ENCODE data around the gene HACD2.

DNA sequence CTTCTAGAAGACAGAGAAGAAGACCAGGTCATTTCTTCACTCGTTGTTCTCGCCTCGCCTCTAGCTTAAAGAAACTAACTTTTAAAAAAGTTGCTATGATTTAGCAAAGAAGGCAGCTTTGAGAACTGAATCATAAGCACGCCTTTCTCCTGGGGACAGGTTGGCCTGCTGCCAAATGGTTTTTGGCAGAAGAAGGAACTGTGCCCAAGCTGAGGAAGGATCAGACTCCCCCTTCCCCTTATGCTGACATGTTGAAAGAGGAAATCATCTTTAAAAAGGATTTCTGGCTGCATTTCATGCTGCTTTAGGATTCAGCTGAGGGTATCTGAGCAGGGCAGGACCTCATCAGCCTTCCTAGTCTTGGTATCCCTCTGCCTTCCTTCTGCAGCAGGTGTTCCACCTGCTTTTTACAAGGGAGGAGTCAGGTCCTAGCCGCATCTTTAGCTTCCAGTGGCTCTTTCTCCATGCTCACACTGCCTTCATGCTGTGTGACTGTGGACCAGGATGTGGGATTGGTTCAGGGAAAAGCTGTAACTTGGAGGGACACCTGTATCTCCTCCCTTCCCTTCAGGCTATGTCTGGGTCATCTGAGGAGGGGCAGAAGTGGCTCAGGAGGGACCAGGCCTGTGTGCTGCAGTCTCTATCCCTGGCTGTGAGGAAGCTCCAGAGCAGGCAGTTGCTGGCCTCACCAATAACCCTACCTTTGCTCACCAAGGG, 34.1 kb upstream of the HACD2 start:
- no peak for TF ChIP-seq KLF16 (IDR thresholded peaks at IDR 0.05)
- no peak for TF ChIP-seq ZNF140 (CRISPR knock-in tag; IDR thresholded peaks at IDR 0.05)
- TF ChIP-seq, protein P1, sequence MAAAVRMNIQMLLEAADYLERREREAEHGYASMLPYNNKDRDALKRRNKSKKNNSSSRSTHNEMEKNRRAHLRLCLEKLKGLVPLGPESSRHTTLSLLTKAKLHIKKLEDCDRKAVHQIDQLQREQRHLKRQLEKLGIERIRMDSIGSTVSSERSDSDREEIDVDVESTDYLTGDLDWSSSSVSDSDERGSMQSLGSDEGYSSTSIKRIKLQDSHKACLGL (CRISPR knock-in tag; IDR thresholded peaks at IDR 0.05; ENCODE audit: borderline replicate concordance, poor library complexity, severe bottlenecking), result no peak
- TF ChIP-seq, protein P2, sequence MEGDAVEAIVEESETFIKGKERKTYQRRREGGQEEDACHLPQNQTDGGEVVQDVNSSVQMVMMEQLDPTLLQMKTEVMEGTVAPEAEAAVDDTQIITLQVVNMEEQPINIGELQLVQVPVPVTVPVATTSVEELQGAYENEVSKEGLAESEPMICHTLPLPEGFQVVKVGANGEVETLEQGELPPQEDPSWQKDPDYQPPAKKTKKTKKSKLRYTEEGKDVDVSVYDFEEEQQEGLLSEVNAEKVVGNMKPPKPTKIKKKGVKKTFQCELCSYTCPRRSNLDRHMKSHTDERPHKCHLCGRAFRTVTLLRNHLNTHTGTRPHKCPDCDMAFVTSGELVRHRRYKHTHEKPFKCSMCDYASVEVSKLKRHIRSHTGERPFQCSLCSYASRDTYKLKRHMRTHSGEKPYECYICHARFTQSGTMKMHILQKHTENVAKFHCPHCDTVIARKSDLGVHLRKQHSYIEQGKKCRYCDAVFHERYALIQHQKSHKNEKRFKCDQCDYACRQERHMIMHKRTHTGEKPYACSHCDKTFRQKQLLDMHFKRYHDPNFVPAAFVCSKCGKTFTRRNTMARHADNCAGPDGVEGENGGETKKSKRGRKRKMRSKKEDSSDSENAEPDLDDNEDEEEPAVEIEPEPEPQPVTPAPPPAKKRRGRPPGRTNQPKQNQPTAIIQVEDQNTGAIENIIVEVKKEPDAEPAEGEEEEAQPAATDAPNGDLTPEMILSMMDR (IDR thresholded peaks at IDR 0.05 in 2 of 3, conservative IDR thresholded peaks at IDR 0.05 in 1 of 3; ENCODE audit: insufficient read depth in 2 of 3, low read depth in 1 of 3, low read length in 3 of 3), result no peak
- no peak for TF ChIP-seq SRSF9 (IDR thresholded peaks at IDR 0.05; ENCODE audit: borderline replicate concordance, low read depth, low read length)
- TF ChIP-seq KDM1A (IDR thresholded peaks at IDR 0.05), result no peak
